GM12872 (cell line): ENCODE results near the gene PPM1N.

Experiments used
- TF ChIP-seq, protein P1 (sequence below): IDR thresholded peaks from 3 replicates; pipeline ENCODE4 v1.5.1; 2011; ENCODE audit warnings: low read depth, mild to moderate bottlenecking, low read length, moderate library complexity; ENCODE audit not compliant: insufficient read depth

The PPM1N gene

GRCh38 chr19:45508417-45508860, 10.2 kb downstream of the PPM1N start:
- TF ChIP-seq, protein P1, sequence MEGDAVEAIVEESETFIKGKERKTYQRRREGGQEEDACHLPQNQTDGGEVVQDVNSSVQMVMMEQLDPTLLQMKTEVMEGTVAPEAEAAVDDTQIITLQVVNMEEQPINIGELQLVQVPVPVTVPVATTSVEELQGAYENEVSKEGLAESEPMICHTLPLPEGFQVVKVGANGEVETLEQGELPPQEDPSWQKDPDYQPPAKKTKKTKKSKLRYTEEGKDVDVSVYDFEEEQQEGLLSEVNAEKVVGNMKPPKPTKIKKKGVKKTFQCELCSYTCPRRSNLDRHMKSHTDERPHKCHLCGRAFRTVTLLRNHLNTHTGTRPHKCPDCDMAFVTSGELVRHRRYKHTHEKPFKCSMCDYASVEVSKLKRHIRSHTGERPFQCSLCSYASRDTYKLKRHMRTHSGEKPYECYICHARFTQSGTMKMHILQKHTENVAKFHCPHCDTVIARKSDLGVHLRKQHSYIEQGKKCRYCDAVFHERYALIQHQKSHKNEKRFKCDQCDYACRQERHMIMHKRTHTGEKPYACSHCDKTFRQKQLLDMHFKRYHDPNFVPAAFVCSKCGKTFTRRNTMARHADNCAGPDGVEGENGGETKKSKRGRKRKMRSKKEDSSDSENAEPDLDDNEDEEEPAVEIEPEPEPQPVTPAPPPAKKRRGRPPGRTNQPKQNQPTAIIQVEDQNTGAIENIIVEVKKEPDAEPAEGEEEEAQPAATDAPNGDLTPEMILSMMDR, result no peak

DNA sequence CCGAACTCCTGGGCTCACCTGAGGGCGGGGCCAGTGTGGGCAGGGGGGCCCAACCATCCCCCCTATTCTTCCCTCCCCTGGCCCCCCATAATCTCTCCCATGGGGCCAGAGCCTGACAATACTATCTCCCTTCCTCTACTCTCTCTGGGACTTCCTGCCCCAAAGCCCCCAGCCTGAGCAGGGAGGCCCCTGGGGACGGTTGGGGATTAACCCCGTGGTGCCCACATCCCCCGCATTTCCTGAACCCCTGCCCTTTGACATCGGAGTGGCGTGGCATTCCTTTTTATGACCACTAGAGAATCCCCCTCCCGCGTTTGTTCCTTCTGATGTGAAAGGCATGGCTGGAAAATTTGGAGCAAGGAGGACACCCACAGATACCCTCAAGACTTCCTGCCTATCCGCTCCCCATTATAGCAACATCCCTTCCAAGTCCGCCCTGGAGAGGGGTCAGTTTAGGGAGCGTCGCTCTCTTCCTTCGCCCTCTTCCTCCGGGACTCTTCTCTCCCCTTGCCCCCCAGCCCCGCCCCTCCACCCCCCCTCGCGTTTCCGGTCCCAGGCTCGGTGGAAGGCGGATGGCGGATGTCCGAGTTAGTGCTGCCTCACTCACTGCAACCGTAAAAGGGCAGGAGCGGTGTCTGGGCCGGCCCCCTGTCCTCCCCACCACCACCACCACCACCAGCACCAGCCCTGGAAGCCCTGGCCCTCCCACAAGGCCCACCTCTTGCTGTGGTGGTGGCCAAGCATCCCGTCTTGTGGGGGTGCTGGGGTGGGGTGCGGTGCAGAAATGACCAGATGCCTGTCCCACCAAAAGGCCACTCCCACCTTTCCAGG, 10.8 kb downstream of the PPM1N start:
- TF ChIP-seq, protein P1, result peak; percentile 46; the same call in 2 of the 3 replicates

DNA sequence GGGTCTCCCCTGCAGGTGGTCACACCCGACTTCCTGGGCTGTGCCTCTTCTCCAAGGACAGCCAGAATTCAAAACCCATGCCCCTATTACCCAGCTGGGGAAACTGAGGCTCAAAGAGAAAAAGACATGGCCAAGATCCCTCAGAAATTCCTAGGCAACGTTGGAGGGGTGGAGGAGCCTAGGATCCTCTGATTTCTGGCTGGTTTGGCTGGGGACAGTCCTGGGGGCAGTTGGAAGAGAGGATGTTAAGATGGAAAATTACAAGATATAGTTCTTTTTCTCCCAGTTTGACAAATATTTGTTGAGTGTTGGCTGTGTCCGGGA, 11.4 kb downstream of the PPM1N start:
- TF ChIP-seq, protein P1, result no peak

- TF ChIP-seq, protein P1, result no peak
Measured at GRCh38 chr19:45511074-45511473, 12.8 kb downstream of the PPM1N start.

GRCh38 chr19:45512881-45513483, 14.7 kb downstream of the PPM1N start:
- TF ChIP-seq, protein P1, result no peak

DNA sequence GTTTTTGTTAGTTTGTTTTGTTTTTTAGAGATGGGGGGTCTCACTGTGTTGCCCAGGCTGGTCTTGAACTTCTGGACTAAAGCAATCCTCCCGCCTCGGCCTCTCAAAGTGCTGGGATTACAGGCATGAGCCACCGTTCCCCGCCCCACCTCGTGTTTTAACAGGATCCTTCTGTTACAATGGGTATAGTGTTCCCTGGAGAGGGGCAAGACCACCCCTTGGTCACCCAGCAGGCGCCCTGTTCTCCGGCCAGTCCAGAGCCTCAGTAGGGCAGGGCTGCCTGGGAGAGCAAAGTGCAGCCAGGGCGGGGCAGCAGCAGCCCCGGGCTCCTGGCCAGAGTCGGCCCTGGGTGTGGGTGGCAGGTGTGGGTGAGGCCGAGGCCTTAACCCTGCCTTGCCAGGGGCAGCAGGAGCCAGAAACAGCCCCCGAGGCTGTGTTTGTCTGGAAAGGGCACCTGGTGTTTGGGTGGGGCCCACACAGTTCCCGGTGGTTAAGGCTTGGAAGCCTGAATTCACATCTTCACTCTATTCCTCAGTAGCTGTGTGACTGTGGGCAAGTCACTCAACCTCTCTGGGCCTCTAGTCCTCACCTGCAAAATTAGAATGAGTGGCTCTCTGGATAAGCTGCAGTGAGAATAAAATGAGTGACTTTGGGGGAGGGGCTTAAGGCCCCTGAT, 16.3 kb downstream of the PPM1N start:
- TF ChIP-seq, protein P1, result no peak

DNA sequence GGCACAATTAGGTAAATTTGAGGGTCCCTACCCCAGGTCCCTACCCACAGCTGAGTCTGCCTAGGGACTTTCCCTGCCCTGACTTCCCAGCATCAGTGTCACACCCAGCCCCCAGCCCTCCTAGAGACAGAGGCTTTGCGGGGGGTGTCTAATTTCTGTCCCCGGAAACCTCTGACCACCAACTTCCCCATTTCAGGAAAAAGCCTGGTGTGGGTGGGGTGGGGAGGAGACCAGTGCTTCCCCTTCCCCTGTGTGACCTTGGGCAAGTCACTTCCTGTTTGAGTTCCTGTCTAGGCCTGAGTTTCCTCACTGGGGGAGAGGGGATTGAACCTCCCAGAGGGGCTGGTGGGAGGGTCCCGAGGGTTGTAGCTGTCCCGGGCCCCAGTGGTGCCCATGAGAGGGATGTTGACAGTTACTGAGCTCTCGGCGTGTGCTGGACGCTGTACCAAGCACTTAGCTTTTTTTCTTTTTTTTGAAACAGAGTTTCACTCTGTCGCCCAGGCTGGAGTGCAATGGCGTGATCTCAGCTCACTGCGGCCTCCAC, 16.9 kb downstream of the PPM1N start:
- TF ChIP-seq, protein P1, result no peak
